Myocyte (in vitro differentiated cells): Measurements from ENCODE around the gene RPS6KA6. TPM values are rescaled to one million over a fixed set of nuclear protein-coding genes. Genes with fewer than 3 reads are reported as not detected.

Experiments used
- DNase-seq: peaks from one replicate; pipeline ENCODE4 v3.0.0-alpha.2; 2012; ENCODE audit warnings: low read depth
- polyA plus RNA-seq: library from polyadenylated mRNA; unstranded; fragments of >200 nt; gene quantifications from one replicate; pipeline ENCODE4 v1.2.1, GENCODE V29; 2012; ENCODE audit warnings: missing spikeins
- total RNA-seq: library from RNA; depleted of rRNA; stranded (reverse); fragments of >200 nt; gene quantifications from 2 replicates; pipeline ENCODE4 v1.2.3, GENCODE V29; 2014

RPS6KA6 gene
- 3.6 and 7.7 TPM in 2 replicates for total RNA-seq
- 1.3 TPM for polyA plus RNA-seq

GRCh38 chrX:84187533-84188319, at the start of gene RPS6KA6:
Gene RPS6KA6, minus strand, starts transcription at chrX:84188199. Its CDS starts 300 bp downstream, at chrX:84187899.
- peak; percentile 26 for DNase-seq

GRCh38 chrX:84224741-84225140, 36.7 kb upstream of the RPS6KA6 start:
- DNase-seq, result no peak

- no peak for DNase-seq
These were observed 35.3 kb upstream of the RPS6KA6 start for GRCh38 chrX:84223261-84223660.

- DNase-seq, result no peak
These were observed 33.2 kb upstream of the RPS6KA6 start for GRCh38 chrX:84221181-84221580.

- DNase-seq, result peak; percentile 15
These were observed 31.6 kb upstream of the RPS6KA6 start for GRCh38 chrX:84219551-84219950.

GRCh38 chrX:84218726-84219125, 30.7 kb upstream of the RPS6KA6 start:
- DNase-seq, result no peak

GRCh38 chrX:84216881-84217280, 28.9 kb upstream of the RPS6KA6 start:
- no peak for DNase-seq

GRCh38 chrX:84216406-84216805, 28.4 kb upstream of the RPS6KA6 start:
- no peak for DNase-seq

- DNase-seq, result peak; percentile 39
These were observed 17.3 kb upstream of the RPS6KA6 start for GRCh38 chrX:84205276-84205675.

GRCh38 chrX:84199688-84200087, 11.7 kb upstream of the RPS6KA6 start:
- DNase-seq, result no peak

- DNase-seq, result no peak
These were observed 9.6 kb upstream of the RPS6KA6 start for GRCh38 chrX:84197550-84197949.

GRCh38 chrX:84192006-84192405, 4.0 kb upstream of the RPS6KA6 start:
- DNase-seq, result peak; percentile 6

- DNase-seq, result no peak
These were observed 1.1 kb upstream of the RPS6KA6 start for GRCh38 chrX:84189125-84189524.

GRCh38 chrX:84188320-84188834, 378 bp upstream of the RPS6KA6 start:
- peak; percentile 63 for DNase-seq

GRCh38 chrX:84186603-84187532, 1.1 kb downstream of the RPS6KA6 start:
- no peak for DNase-seq

GRCh38 chrX:84182516-84182915, 5.5 kb downstream of the RPS6KA6 start:
- no peak for DNase-seq

GRCh38 chrX:84175958-84176357, 12.0 kb downstream of the RPS6KA6 start:
- DNase-seq, result no peak

GRCh38 chrX:84175274-84175673, 12.7 kb downstream of the RPS6KA6 start:
- DNase-seq, result no peak

GRCh38 chrX:84174348-84174747, 13.7 kb downstream of the RPS6KA6 start:
- no peak for DNase-seq

- DNase-seq, result peak; percentile 57
These were observed 17.1 kb downstream of the RPS6KA6 start for GRCh38 chrX:84170931-84171330.

GRCh38 chrX:84168574-84168973, 19.4 kb downstream of the RPS6KA6 start:
- no peak for DNase-seq

GRCh38 chrX:84168095-84168494, 19.9 kb downstream of the RPS6KA6 start:
- no peak for DNase-seq
